ENCODE measurements around the gene TEDC2. TPM values are rescaled to one million over a fixed set of nuclear protein-coding genes. Genes with fewer than 3 reads are reported as not detected.
"Not testable (repeated sequence)": the region's sequence is repeated elsewhere in the genome, so short reads cannot be mapped to it uniquely, and the experiment has no call there.

The TEDC2 gene
- total RNA-seq, 2 experiments from 2014 or later: 48.0 to 110 TPM

GRCh38 chr16:2476741-2477140 lies 16.8 kb downstream of the TEDC2 start:
- H3K4me2 ChIP-seq (ENCODE audit: low read length): peak overlapping the region; percentile 77; the same call in 1 of the 2 replicates
- no peaks in the 10 kb centered on the region for H3K9me3 ChIP-seq (ENCODE audit: low read length)
- peaks cover 7% of the 10 kb centered on the region; the same call in 1 of the 2 replicates for H3K36me3 ChIP-seq (ENCODE audit: insufficient read depth, low read length)
- no peak overlapping the region for H3K27ac ChIP-seq (ENCODE audit: low read depth, low read length, poor library complexity, severe bottlenecking)
- H3K4me1 ChIP-seq (ENCODE audit: insufficient read depth, low read length, poor library complexity, severe bottlenecking): peaks cover 33% of the 10 kb centered on the region
- peaks cover 9% of the 10 kb centered on the region; the same call in 1 of the 2 replicates for H4K20me1 ChIP-seq (ENCODE audit: insufficient read depth, low read length)
- H3K9me2 ChIP-seq (ENCODE audit: insufficient read depth, low read length): no peaks in the 10 kb centered on the region
- H2AFZ ChIP-seq (ENCODE audit: low read length): no peak overlapping the region
- no peak for TF ChIP-seq EZH2phosphoT487 (IDR thresholded peaks at IDR 0.05; ENCODE audit: borderline replicate concordance, low read depth, low read length)
- TF ChIP-seq CTCF (conservative IDR thresholded peaks at IDR 0.05; ENCODE audit: low read length): no peak
- no peak for DNase-seq (ENCODE audit: low spot score)
- BruUV-seq (replicated peaks): TSS peak; percentile 56
- intact Hi-C loops (cut with micrococcal nuclease; ENCODE audit: unreplicated experiment): no loop called here
- ChIA-PET CTCF (ENCODE audit: unreplicated experiment) (no interaction called here), POLR2A (interaction anchor here (0.6 kb wide), 1 partner anchor 968 kb away, joined by 4 read pairs; no protein-coding TSS in a partner anchor)
- H3K4me3 ChIP-seq (ENCODE audit: low read depth, low read length, poor library complexity, severe bottlenecking): no peak overlapping the region
- H3K79me2 ChIP-seq (ENCODE audit: insufficient read depth, low read depth, low read length): peaks cover 23% of the 10 kb centered on the region; the same call in 1 of the 2 replicates

GRCh38 chr16:2477327-2477726 lies 17.4 kb downstream of the TEDC2 start:
- Histone ChIP-seq H2AFZ (ENCODE audit: low read length) (no peak overlapping the region), H3K79me2 (ENCODE audit: insufficient read depth, low read depth, low read length) (peaks cover 23% of the 10 kb centered on the region; the same call in 1 of the 2 replicates), H3K9me3 (ENCODE audit: low read length) (no peaks in the 10 kb centered on the region), H3K4me1 (ENCODE audit: insufficient read depth, low read length, poor library complexity, severe bottlenecking) (peaks cover 27% of the 10 kb centered on the region), H4K20me1 (ENCODE audit: insufficient read depth, low read length) (peaks cover 9% of the 10 kb centered on the region; the same call in 1 of the 2 replicates), H3K4me2 (ENCODE audit: low read length) (0 out of 2 replicates have a peak overlapping the region, but pooled peaks have one; percentile 77), H3K9me2 (ENCODE audit: insufficient read depth, low read length) (no peaks in the 10 kb centered on the region), H3K4me3 (ENCODE audit: low read depth, low read length, poor library complexity, severe bottlenecking) (no peak overlapping the region), H3K27ac (ENCODE audit: low read depth, low read length, poor library complexity, severe bottlenecking) (no peak overlapping the region), H3K36me3 (ENCODE audit: insufficient read depth, low read length) (peaks cover 7% of the 10 kb centered on the region; the same call in 1 of the 2 replicates)
- no peak for DNase-seq (ENCODE audit: low spot score)
- TF ChIP-seq CTCF (conservative IDR thresholded peaks at IDR 0.05; ENCODE audit: low read length) (no peak), EZH2phosphoT487 (IDR thresholded peaks at IDR 0.05; ENCODE audit: borderline replicate concordance, low read depth, low read length) (no peak)
- intact Hi-C loops (cut with micrococcal nuclease; ENCODE audit: unreplicated experiment): no loop called here
- BruUV-seq (replicated peaks): no TSS peak
- ChIA-PET CTCF (ENCODE audit: unreplicated experiment) (no interaction called here), POLR2A (interaction anchor here (0.6 kb wide), 3 partner anchors 19 to 967 kb away, joined by 3 to 9 read pairs (median 4); no protein-coding TSS in a partner anchor)

GRCh38 chr16:2478279-2478678 lies 18.4 kb downstream of the TEDC2 start:
- CTCF ChIA-PET (ENCODE audit: unreplicated experiment): no interaction called here

GRCh38 chr16:2479996-2480395 lies 20.1 kb downstream of the TEDC2 start:
- CTCF ChIA-PET (ENCODE audit: unreplicated experiment); DNase-seq (ENCODE audit: low spot score); H3K4me2 ChIP-seq (ENCODE audit: low read length); intact Hi-C loops (cut with micrococcal nuclease; ENCODE audit: unreplicated experiment); H3K9me2 ChIP-seq (ENCODE audit: insufficient read depth, low read length); H3K27ac ChIP-seq (ENCODE audit: low read depth, low read length, poor library complexity, severe bottlenecking); POLR2A ChIA-PET; BruUV-seq (replicated peaks); H2AFZ ChIP-seq (ENCODE audit: low read length); H4K20me1 ChIP-seq (ENCODE audit: insufficient read depth, low read length); H3K36me3 ChIP-seq (ENCODE audit: insufficient read depth, low read length); H3K9me3 ChIP-seq (ENCODE audit: low read length); H3K4me3 ChIP-seq (ENCODE audit: low read depth, low read length, poor library complexity, severe bottlenecking): not testable (repeated sequence)
- Histone ChIP-seq H3K79me2 (ENCODE audit: insufficient read depth, low read depth, low read length) (peaks cover 19% of the 10 kb centered on the region; the same call in 1 of the 2 replicates), H3K4me1 (ENCODE audit: insufficient read depth, low read length, poor library complexity, severe bottlenecking) (peaks cover 14% of the 10 kb centered on the region)

More at GRCh38 chr16:2478279-2478678, 18.4 kb downstream of the TEDC2 start:
- peaks cover 23% of the 10 kb centered on the region; the same call in 1 of the 2 replicates for H3K79me2 ChIP-seq (ENCODE audit: insufficient read depth, low read depth, low read length)
- H3K4me3 ChIP-seq (ENCODE audit: low read depth, low read length, poor library complexity, severe bottlenecking): no peak overlapping the region
- peaks cover 9% of the 10 kb centered on the region; the same call in 1 of the 2 replicates for H4K20me1 ChIP-seq (ENCODE audit: insufficient read depth, low read length)
- no peak overlapping the region for H3K27ac ChIP-seq (ENCODE audit: low read depth, low read length, poor library complexity, severe bottlenecking)
- no peak for TF ChIP-seq EZH2phosphoT487 (IDR thresholded peaks at IDR 0.05; ENCODE audit: borderline replicate concordance, low read depth, low read length)
- no peak for TF ChIP-seq CTCF (conservative IDR thresholded peaks at IDR 0.05; ENCODE audit: low read length)
- no peak overlapping the region for H2AFZ ChIP-seq (ENCODE audit: low read length)
- DNase-seq (ENCODE audit: low spot score): no peak
- intact Hi-C loops (cut with micrococcal nuclease; ENCODE audit: unreplicated experiment): no loop called here
- H3K4me1 ChIP-seq (ENCODE audit: insufficient read depth, low read length, poor library complexity, severe bottlenecking): peaks cover 18% of the 10 kb centered on the region
- no peak overlapping the region for H3K4me2 ChIP-seq (ENCODE audit: low read length)
- no peaks in the 10 kb centered on the region for H3K9me2 ChIP-seq (ENCODE audit: insufficient read depth, low read length)
- POLR2A ChIA-PET: no interaction called here
- no peaks in the 10 kb centered on the region for H3K9me3 ChIP-seq (ENCODE audit: low read length)
- BruUV-seq (replicated peaks): no TSS peak
- H3K36me3 ChIP-seq (ENCODE audit: insufficient read depth, low read length): peaks cover 7% of the 10 kb centered on the region; the same call in 1 of the 2 replicates
